ENCODE results near the gene F7.

DNA sequence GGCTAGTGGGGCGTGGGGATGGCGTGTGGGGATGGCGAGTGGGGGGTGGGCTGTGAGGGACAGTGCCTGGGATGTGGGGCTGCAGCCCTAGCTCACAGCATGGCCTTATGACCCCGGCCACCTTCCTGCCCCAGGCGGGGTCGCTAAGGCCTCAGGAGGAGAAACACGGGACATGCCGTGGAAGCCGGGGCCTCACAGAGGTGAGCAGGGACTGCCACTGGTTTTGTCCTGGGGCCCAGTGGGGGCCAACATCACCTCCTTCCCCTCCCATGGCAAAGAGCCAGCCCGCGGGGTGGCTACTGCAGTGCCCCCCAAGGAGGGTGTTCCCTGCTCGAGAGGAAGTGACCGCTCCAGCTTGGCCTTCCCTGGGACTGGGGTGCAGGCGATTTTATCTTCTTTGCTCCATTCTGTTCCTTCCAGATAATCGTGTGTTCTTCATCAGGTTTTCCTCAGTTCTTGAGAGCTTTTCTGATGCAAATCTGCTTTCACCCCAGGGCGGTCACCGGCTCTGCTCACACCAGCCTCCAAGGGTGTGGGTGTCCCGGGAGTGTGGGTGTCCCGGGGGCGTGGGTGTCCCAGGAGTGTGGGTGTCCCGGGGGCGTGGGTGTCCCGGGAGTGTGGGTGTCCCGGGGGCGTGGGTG lies 1.2 kb downstream of the F7 start:
- TF ChIP-seq ZNF274 (IDR thresholded peaks at IDR 0.05; ENCODE audit: low read depth, low read length) (no peak), SUZ12 (IDR thresholded peaks at IDR 0.05; ENCODE audit: extremely low read depth, insufficient read depth, insufficient read length) (no peak), YY1 (IDR thresholded peaks at IDR 0.05; ENCODE audit: insufficient read depth, insufficient read length) (no peak)
